ENCODE measurements around the gene IPMK. TPM values are rescaled to one million over a fixed set of nuclear protein-coding genes. Genes with fewer than 3 reads are reported as not detected.
A peak's percentile ranks its signal among the peaks of the same experiment; 100 is the strongest.
"Not testable (repeated sequence)": the region's sequence is repeated elsewhere in the genome, so short reads cannot be mapped to it uniquely, and the experiment has no call there.

IPMK gene
- total RNA-seq, 2 experiments from 2014 or later, result 5.8 to 6.1 TPM

DNA sequence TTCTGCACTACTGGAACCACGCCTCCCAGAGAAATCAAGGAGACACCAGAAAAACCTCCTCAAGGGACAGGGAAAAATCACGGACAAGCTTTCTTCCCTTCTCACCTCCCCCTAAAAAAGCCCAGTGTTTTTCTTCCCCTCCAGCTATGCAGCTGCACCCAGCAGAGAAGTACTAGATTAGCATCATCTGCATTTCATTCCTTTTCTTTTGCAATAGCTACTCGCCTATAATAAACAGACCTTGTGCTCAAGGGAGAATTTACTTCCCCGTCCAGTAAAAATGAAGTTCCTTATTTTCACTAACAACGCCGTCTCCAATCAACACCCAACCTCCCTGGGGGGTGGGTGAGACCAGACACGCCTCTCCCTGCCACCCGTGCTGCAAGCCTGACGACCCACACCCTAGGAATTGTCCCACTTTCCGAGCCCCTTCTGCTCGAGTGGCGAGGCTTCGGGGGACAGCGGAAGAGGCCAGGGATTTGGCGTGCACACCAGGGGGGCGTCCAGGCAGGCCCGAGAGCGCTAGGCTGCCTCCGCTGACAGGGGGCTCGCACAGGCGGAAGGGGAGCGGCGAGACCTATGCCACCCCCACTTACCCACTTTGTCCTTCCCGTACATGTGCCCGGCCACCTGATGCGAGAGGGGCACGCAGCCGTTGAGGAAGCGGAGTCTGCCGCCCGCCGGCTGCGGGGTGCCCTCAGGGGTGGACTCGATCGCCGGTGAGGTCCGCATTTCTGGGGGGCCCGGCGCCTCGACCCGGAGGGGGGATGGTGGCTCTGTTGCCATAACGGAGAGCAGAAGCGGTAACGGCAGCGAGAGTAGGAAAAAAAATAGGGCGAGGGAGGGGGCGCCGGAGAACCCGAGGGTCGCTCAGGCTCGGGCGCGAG is 625 bp downstream of the IPMK start:
- DNase-seq, result peak; percentile 51
- H3K27me3 Mint-ChIP-seq (ENCODE audit: low read depth), result no peaks in the 10 kb centered on the region
- H3K9me3 Mint-ChIP-seq (ENCODE audit: insufficient read depth), result no peaks in the 10 kb centered on the region
- peaks cover 9% of the 10 kb centered on the region for H3K36me3 Mint-ChIP-seq (ENCODE audit: low read depth)
- POLR2A ChIA-PET, result interaction anchor here (0.8 kb wide), 1 partner anchor 118 kb away, joined by 3 read pairs; the partner anchor contains the start of gene TFAM
- H3K27ac Mint-ChIP-seq, result peak overlapping the region; percentile 94
- CTCF ChIA-PET, result interaction anchor here (0.9 to 1.3 kb wide), 3 partner anchors 24 to 90 kb away, joined by 3 to 8 read pairs (median 3); no protein-coding TSS in a partner anchor
- H3K4me3 Mint-ChIP-seq, result peak overlapping the region; percentile 93
- peaks cover 43% of the 10 kb centered on the region for H3K4me1 Mint-ChIP-seq (ENCODE audit: low read depth)
- ATAC-seq, result peak; percentile 4

DNA sequence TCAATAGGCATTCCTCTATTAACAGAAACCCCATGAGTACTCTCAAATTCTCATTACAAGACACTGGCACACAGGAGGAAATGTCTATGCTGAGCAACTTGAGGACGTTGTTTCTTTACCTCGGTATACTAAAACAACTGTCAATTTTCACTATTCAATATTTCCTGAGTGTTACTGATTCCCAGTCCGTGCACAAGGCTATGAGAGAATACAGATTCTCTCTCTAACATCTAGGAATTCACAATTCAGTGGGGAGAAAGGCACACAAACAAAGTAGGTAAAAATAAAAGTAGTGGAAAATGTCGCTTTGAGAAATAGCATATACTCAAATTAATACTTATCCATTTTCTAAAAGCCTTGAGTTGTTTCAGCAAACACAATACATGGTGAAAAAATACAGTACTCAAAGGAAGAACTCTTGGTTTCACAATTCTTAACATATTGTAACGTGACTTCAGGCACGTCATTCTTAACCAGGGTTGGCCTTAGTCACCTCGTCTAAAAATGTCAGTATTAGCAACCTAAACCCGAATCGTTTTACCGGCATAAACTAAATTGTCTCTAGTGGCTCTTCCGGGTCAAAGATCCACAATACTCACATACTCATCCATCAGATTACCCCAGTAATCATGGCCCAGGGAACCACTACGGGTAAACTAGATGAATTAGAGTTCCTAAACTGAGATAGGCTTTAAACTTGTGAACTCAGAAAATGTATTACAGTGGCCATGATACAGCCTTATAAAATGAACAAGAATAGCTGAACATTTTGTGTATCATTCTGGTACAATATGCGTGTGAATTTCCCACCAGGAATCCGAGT is 1.5 kb downstream of the IPMK start:
- Mint-ChIP-seq H3K4me3 (peak overlapping the region; percentile 93), H3K4me1 (ENCODE audit: low read depth) (peaks cover 43% of the 10 kb centered on the region), H3K36me3 (ENCODE audit: low read depth) (peaks cover 6% of the 10 kb centered on the region), H3K9me3 (ENCODE audit: insufficient read depth) (no peaks in the 10 kb centered on the region), H3K27me3 (ENCODE audit: low read depth) (no peaks in the 10 kb centered on the region), H3K27ac (peak overlapping the region; percentile 94)
- DNase-seq (peak; percentile 54), ATAC-seq (no peak)
- POLR2A ChIA-PET, result interaction anchor here (0.8 kb wide), 1 partner anchor 119 kb away, joined by 3 read pairs; the partner anchor contains the start of gene TFAM
- CTCF ChIA-PET, result interaction anchor here (0.9 to 1.3 kb wide), 3 partner anchors 25 to 89 kb away, joined by 3 to 8 read pairs (median 3); no protein-coding TSS in a partner anchor

DNA sequence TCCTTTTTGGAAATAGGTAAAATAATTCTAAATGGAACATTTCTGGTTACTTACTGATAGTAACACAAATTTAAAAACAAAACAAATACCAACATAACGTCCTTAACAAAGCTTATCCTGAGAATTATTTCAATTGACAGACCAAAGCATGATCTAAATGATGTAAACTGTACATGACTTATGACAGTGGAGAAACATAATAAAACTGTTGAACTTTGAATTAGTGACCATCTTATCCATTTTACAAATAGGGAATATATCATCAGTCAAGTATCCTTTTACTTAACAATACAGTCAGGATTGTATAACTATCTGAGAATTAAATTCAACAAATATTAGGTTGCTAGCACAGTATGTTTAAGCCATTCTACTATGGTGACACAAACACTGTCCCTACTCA is 2.4 kb downstream of the IPMK start:
- DNase-seq (no peak), ATAC-seq (no peak)
- Mint-ChIP-seq H3K4me1 (ENCODE audit: low read depth) (peaks cover 37% of the 10 kb centered on the region), H3K36me3 (ENCODE audit: low read depth) (peaks cover 3% of the 10 kb centered on the region), H3K27me3 (ENCODE audit: low read depth) (no peaks in the 10 kb centered on the region), H3K27ac (peak overlapping the region; percentile 64), H3K4me3 (peak overlapping the region; percentile 93), H3K9me3 (ENCODE audit: insufficient read depth) (no peaks in the 10 kb centered on the region)
- ChIA-PET POLR2A (no interaction called here), CTCF (no interaction called here)

DNA sequence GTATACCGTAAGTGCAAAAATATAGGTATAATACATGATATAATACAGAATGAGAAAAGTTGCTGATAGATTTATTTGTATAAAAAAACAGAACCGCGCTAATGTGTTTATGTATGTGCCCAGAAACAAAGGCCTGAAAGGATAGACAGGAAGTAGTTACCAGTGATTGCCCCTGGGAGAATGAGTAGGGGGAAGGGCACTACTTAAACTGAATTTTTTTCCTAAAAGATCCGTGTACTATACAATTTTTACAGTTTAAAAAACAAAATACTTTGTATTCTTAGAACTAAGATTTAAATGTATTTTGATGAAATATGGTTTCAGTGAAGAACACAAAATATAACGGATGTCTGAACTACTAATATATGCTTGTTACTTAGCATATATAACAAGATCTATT is 2.9 kb downstream of the IPMK start:
- peaks cover 33% of the 10 kb centered on the region for H3K4me1 Mint-ChIP-seq (ENCODE audit: low read depth)
- DNase-seq (no peak), ATAC-seq (no peak)
- H3K9me3 Mint-ChIP-seq (ENCODE audit: insufficient read depth), result no peaks in the 10 kb centered on the region
- H3K27me3 Mint-ChIP-seq (ENCODE audit: low read depth), result no peaks in the 10 kb centered on the region
- POLR2A ChIA-PET, result no interaction called here
- peak overlapping the region; percentile 93 for H3K4me3 Mint-ChIP-seq
- H3K27ac Mint-ChIP-seq, result no peak overlapping the region
- CTCF ChIA-PET, result no interaction called here
- H3K36me3 Mint-ChIP-seq (ENCODE audit: low read depth), result peaks cover 3% of the 10 kb centered on the region

DNA sequence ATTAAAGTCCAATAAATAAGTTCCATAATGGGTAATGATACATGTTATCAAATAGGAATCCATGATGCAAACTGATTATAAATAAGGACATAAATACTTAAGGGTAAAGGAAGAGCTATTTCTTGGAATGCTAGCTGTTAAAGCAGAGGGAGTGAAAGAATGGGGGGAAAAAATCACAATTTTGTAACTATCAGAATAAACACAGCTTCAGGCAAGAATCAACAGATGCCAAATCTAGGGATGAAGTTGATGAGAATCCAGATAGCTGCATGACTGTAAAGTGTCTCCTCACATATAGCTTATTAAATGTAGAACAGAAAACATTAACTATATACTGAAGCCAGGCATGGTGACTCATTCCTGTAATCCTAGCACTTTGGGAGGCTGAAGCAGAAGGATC is 4.9 kb downstream of the IPMK start:
- no peak for ATAC-seq
- CTCF ChIA-PET, result no interaction called here
- Mint-ChIP-seq H3K4me1 (ENCODE audit: low read depth) (peaks cover 32% of the 10 kb centered on the region), H3K27me3 (ENCODE audit: low read depth) (no peaks in the 10 kb centered on the region), H3K36me3 (ENCODE audit: low read depth) (peaks cover 12% of the 10 kb centered on the region), H3K4me3 (no peak overlapping the region), H3K9me3 (ENCODE audit: insufficient read depth) (no peaks in the 10 kb centered on the region), H3K27ac (no peak overlapping the region)
- no peak for DNase-seq
- POLR2A ChIA-PET, result no interaction called here

DNA sequence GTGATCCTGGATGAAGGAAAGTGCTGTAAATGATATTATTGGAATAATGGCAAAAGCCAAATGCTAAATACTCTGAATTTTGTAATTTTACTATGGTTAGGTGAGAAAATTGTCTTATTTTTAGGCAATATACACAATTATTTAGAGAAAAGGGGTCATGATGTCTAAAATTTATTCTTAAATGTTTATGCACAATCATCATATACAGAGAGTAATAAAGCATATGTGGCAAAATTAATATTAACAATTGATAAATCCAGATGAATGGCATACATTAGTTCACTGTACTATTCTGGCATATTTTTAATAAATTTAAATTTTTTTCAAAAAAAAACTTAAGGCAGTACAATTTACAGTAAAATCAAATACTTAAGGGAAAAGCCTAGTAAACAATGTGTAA is 7.4 kb downstream of the IPMK start:
- Mint-ChIP-seq H3K27me3 (ENCODE audit: low read depth) (no peaks in the 10 kb centered on the region), H3K27ac (no peak overlapping the region), H3K36me3 (ENCODE audit: low read depth) (peaks cover 21% of the 10 kb centered on the region), H3K4me3 (no peak overlapping the region), H3K9me3 (ENCODE audit: insufficient read depth) (peaks cover 3% of the 10 kb centered on the region), H3K4me1 (ENCODE audit: low read depth) (peaks cover 28% of the 10 kb centered on the region)
- DNase-seq (no peak), ATAC-seq (no peak)
- POLR2A ChIA-PET, result no interaction called here
- CTCF ChIA-PET, result no interaction called here

DNA sequence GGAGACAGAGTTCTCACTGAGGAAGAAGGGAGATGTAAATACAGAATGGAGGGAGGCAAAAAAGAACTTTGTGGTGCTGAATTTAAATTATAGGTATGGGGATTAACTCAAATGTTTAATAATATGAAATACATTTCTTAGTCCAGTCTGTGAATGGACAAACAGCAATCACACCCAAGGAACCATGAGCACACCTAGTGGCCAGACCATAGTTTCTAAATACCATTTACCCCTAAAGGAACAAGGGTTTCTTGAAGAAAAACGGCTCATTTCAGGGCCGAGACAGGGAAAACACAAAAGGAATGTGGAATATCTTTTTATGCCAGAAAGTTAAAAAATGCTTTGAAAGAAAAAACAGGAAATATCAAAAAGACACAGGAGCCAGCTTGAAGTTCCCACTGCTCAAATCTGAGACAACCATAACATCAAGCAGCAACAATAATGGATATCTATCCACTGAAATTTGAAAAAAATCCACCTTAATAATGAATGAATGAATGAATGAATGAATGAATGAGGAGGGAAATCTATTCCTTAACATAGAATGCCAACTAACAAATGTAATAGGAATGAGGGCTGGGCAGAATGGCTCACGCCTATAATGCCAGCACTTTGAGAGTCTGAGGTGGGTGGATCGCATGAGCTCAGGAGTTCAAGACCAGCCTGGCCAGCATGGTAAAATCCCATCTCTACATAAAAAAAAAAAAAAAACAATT is 8.6 kb downstream of the IPMK start:
- no peaks in the 10 kb centered on the region for H3K27me3 Mint-ChIP-seq (ENCODE audit: low read depth)
- peaks cover 8% of the 10 kb centered on the region for H3K9me3 Mint-ChIP-seq (ENCODE audit: insufficient read depth)
- ChIA-PET CTCF (no interaction called here), POLR2A (no interaction called here)
- ATAC-seq (no peak), DNase-seq (no peak)
- peaks cover 18% of the 10 kb centered on the region for H3K4me1 Mint-ChIP-seq (ENCODE audit: low read depth)
- no peak overlapping the region for H3K27ac Mint-ChIP-seq
- no peak overlapping the region for H3K4me3 Mint-ChIP-seq
- peaks cover 28% of the 10 kb centered on the region for H3K36me3 Mint-ChIP-seq (ENCODE audit: low read depth)

DNA sequence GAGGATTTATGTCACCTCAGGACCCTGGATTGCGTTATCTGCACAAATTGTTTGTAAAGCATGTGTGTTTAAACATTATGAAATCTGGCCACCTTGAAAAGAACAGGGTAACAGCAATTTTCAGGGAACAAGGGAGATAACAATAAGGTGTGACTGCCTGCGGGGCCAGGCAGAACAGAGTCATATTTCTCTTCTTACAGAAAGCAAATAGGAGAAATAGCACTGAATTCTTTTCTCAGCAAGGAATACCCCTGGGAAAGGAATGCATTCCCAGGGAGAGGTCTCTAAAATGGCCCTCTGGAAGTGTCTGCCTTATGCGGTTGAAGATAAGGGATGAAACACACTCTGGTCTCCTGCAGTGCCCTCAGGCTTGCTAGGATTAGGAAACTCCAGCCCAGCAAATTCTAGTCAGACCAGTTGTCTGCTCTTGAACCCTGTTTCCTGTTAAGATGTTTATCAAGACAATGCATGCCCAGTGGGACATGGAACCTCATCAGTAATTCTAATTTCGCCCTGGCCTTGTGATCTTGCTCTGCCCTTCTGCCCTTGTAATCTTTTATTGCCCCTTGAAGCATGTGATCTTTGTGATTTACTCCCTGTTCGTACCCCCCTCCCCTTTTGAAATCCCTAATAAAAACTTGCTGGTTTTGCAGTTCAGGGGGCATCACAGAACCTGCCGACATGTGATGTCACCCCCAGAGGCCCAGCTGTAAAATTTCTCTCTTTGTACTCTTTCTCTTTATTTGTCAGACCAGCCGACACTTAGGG is 11.5 kb downstream of the IPMK start:
- POLR2A ChIA-PET; DNase-seq; H3K27ac Mint-ChIP-seq; CTCF ChIA-PET; H3K4me3 Mint-ChIP-seq; ATAC-seq; H3K27me3 Mint-ChIP-seq (ENCODE audit: low read depth): not testable (repeated sequence)
- Mint-ChIP-seq H3K4me1 (ENCODE audit: low read depth) (peaks cover 22% of the 10 kb centered on the region), H3K36me3 (ENCODE audit: low read depth) (peaks cover 33% of the 10 kb centered on the region), H3K9me3 (ENCODE audit: insufficient read depth) (peaks cover 16% of the 10 kb centered on the region)

DNA sequence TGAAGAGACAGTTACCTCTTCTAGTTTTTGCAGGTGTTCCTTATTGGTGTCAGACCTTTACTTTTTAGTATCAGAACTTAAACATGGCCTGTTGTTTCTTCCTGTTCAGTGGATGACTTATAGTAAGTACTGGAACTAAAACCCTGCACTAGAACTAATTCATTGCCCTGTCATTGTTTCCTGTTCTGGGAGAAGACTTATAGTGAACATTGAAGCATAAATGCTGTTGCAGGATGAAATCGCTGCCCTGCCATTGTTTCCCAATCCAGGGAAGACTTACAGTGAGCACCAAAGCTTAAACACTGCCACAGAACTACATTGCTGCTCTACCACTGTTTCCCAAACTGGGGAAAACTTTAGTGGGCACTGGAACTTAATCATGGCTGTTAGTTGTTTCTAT is 13.1 kb downstream of the IPMK start:
- no peaks in the 10 kb centered on the region for H3K27me3 Mint-ChIP-seq (ENCODE audit: low read depth)
- peaks cover 33% of the 10 kb centered on the region for H3K36me3 Mint-ChIP-seq (ENCODE audit: low read depth)
- ATAC-seq, result no peak
- H3K9me3 Mint-ChIP-seq (ENCODE audit: insufficient read depth), result peaks cover 16% of the 10 kb centered on the region
- ChIA-PET CTCF (no interaction called here), POLR2A (no interaction called here)
- no peak overlapping the region for H3K27ac Mint-ChIP-seq
- no peak for DNase-seq
- peaks cover 22% of the 10 kb centered on the region for H3K4me1 Mint-ChIP-seq (ENCODE audit: low read depth)
- no peak overlapping the region for H3K4me3 Mint-ChIP-seq

DNA sequence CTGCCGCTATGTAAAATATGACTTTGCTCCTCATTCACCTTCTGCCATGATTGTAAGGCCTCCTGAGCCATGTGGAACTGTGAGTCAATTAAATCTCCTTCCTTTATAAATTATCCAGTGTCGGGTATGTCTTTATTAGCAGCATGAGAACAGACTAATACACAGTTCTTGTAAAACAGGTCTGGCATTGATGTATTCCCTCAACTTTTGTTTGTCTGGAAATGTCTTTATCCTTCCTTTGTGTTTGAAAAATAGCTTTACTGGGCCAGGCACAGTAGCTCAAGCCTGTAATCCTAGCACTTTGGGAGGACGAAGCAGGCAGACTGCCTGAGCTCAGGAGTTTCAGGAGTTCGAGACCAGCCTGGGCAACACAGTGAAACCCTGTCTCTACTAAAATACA is 14.5 kb downstream of the IPMK start:
- H3K36me3 Mint-ChIP-seq (ENCODE audit: low read depth), result peaks cover 26% of the 10 kb centered on the region
- no peak overlapping the region for H3K27ac Mint-ChIP-seq
- peaks cover 19% of the 10 kb centered on the region for H3K4me1 Mint-ChIP-seq (ENCODE audit: low read depth)
- peaks cover 16% of the 10 kb centered on the region for H3K9me3 Mint-ChIP-seq (ENCODE audit: insufficient read depth)
- ATAC-seq (no peak), DNase-seq (no peak)
- H3K27me3 Mint-ChIP-seq (ENCODE audit: low read depth), result no peaks in the 10 kb centered on the region
- POLR2A ChIA-PET, result no interaction called here
- CTCF ChIA-PET, result interaction anchor here (0.7 kb wide), 1 partner anchor 39 kb away, joined by 4 read pairs; no protein-coding TSS in a partner anchor
- H3K4me3 Mint-ChIP-seq, result no peak overlapping the region

DNA sequence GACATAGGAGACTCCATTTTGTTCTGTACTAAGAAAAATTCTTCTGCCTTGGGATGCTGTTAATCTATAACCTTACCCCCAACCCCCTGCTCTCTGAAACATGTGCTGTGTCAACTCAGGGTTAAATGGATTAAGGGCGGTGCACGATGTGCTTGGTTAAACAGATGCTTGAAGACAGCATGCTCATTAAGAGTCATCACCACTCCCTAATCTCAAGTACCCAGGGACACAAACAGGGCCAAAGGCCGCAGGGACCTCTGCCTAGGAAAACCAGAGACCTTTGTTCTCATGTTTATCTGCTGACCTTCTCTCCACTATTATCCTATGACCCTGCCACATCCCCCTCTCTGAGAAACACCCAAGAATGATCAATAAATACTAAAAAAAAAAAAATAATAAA is 23.0 kb downstream of the IPMK start:
- ATAC-seq; H3K9me3 Mint-ChIP-seq (ENCODE audit: insufficient read depth); DNase-seq; H3K27ac Mint-ChIP-seq; CTCF ChIA-PET; POLR2A ChIA-PET; H3K4me3 Mint-ChIP-seq; H3K27me3 Mint-ChIP-seq (ENCODE audit: low read depth): not testable (repeated sequence)
- H3K36me3 Mint-ChIP-seq (ENCODE audit: low read depth), result peaks cover 16% of the 10 kb centered on the region
- peaks cover 11% of the 10 kb centered on the region for H3K4me1 Mint-ChIP-seq (ENCODE audit: low read depth)
